Glomerular visceral epithelial cell (primary cell): ENCODE measurements around the gene LTF.
"Not testable (repeated sequence)": the region's sequence is repeated elsewhere in the genome, so short reads cannot be mapped to it uniquely, and the experiment has no call there.

ENCODE experiments used
- DNase-seq: peaks from one replicate; pipeline ENCODE4 v3.0.0-alpha.2; 2016; ENCODE audit errors: extremely low spot score

LTF gene

GRCh38 chr3:46464326-46465195 is at the start of gene LTF:
LTF (minus strand) TSS chr3:46464905; CDS start chr3:46464867, 38 bp downstream.
- no peak for DNase-seq

GRCh38 chr3:46512191-46512749 is 47.6 kb upstream of the LTF start:
- DNase-seq, result no peak

DNA sequence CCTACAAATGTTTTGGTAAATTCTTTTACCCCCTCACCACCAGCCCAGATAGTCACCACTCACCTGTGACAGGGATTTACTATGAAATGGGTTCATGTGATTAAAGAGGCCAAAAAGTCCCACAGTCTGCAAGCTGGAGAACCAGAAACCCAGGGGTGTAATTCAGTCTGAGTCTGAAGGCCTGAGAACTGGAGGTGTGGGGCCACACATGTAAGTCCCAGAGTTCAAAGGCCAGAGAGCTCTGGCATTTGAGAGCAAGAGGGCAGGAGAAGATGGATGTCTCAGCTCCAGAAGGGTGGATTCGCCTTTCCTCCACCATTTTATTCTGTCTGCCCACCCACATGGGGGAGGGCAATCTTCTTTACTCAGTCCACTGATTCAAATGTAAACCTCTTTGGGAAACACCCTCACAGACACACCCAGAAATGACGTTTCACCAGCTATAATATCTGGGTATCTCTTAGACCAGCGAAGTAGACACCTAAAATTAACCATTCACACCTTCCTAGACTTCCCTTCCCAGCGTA is 45.0 kb upstream of the LTF start:
- DNase-seq, result no peak

DNA sequence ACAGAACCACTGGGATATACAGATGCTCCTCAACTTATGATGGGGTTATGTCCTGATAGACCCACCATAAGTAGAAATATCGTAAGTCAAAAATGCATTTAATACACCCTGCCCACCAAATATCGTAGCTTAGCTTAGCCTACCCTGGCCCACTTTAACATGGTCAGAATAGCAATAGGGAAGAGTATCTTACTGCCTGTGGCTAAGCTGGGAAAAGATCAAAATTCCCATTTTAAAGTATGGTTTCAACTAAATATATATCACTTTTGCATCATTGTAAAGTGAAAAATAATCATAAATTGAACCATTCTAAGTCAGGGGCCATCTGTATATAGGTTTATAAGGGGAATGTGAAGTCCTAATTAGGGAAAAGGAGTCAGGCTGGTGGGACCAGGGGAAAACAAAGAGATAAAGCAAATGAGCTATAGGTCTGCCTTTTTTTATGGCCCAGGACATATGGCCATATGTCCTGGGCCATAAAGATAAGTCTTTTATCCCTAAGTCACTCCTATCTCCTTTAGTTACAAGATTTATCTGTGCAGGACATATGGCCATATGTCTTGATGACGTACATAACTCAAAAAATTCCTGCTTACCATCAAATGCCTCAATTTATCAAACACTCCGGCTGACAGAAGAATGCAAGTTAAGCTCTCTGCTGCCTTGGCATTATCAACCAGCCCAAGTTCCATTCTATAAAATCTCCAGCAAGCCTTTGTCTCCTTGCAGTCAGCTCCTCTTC is 44.3 kb upstream of the LTF start:
- DNase-seq, result no peak

- no peak for DNase-seq
Measured at GRCh38 chr3:46506526-46506925, 41.8 kb upstream of the LTF start.

DNA sequence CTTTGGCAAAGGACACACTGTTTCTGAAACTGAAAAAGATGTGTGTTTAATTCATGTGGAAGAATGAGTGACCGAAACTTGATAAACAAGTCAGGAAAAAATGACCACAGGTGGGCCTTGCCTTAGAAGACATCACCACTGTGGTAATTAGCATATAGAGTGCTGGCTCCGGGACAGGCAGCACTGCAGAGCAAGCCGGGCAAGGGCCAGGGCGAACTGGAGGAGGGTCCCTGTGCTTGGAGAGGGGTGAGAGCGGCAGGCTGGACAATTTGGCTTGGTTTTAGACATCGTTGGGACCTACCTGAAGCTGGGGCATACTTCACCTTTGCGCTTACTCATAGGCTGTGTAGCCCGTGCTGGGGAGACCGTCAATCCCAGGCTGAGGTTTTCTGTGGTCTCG is 41.2 kb upstream of the LTF start:
- DNase-seq, result no peak

DNA sequence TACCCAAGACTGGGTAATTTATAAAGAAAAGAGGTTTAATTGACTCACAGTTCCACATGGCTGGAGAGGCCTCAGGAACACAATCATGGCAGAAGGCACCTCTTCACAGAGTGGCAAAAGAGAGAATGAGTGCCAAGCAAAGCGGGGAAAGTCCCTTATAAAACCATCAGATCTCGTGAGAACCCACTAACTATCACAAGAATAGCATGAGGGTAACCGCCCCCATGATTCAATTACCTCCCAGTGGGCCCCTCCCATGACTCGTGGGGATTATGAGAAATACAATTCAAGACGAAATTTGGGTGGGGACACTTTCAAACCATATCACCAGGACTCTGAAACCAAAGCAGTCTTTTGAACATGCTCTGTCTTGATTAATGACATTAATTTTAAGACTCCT is 40.1 kb upstream of the LTF start:
- DNase-seq, result no peak

- DNase-seq, result no peak
Measured at GRCh38 chr3:46503200-46503874, 38.6 kb upstream of the LTF start.

DNA sequence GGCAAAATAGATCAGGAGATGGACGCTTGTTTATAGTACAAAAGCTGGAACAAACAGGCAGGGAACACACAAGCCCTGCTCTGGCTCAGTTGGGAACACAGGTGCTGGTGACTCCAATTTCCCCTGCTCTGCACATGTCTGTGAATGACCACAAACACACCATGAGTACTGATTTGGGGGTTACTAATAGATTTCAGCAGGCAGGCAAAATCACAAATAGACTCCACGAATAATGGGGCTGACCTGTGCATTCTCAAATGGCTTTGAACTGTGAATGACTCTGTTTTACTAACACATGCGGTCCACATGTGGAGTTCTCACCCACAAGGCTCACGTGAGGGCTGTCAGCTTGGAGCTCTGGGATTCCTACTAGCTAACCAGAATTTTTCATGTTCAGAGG is 37.0 kb upstream of the LTF start:
- no peak for DNase-seq

GRCh38 chr3:46500656-46501635 is 36.2 kb upstream of the LTF start:
- DNase-seq, result no peak

DNA sequence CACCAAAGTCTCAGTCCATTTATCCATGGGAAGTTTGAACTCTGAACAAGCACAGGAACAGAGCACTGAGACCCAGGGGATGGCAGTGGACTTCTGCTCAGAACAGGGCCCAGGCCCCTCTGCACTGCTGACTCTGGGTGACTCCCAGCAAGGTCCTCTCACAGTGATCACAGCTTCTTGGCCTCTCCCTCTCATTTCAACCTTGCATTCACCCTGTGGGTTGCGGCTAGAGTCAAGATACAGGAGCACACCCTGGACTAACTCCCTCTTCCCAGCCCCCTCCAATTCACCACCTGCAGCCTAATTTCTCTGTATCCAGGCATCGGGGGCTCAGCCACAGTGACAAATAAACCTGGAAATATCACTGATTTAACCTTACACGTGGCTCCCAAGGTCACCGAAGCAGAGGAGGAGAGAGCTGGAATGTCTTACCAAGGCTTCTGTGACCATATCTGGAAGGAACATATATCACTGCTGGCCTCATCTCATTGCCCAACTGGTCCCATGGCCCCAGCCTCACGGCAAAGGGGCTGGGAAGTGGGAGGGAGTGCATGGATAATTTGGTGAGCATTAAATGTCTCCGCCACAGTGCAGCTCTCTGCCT is 34.3 kb upstream of the LTF start:
- DNase-seq, result no peak

DNA sequence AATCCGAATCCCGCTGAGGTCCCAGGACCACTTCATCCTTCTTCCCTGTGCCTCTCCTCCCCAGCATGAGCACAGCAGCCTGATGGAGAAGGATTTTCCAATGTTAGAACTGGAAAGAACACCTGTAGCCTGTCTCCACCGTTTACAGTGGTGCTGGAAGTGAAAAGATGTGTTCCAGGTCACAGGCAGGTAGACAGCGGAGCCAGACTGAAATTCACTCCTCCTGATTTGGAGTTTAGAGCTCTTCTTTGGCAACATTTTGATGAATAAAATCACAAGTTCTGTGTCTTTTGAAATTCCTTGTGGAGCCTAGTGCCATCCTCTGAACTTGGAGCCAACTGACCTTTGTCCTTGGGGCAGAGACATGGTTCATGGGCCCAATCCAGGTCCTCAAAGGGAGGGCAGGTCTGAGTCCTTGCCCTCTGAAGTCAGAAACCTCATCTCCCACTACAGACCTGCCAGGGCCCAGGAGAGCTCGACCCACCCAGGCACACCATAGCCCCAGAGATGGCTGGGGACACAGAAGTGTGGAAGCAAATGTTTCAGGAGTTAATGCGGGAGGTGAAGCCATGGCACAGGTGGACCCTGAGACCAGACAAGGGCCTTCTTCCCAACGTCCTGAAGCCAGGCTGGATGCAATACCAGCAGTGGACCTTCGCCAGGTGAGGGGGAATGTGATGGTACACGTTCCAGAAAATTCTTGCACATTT is 33.0 kb upstream of the LTF start, which contains the start of gene RTP3:
TSS of gene RTP3 (plus strand) at position 421 of the 710 bp plus-strand sequence. CDS start at position 508, 87 bp downstream.
- no peak for DNase-seq

GRCh38 chr3:46496746-46497555 is 32.2 kb upstream of the LTF start:
- DNase-seq, result no peak

DNA sequence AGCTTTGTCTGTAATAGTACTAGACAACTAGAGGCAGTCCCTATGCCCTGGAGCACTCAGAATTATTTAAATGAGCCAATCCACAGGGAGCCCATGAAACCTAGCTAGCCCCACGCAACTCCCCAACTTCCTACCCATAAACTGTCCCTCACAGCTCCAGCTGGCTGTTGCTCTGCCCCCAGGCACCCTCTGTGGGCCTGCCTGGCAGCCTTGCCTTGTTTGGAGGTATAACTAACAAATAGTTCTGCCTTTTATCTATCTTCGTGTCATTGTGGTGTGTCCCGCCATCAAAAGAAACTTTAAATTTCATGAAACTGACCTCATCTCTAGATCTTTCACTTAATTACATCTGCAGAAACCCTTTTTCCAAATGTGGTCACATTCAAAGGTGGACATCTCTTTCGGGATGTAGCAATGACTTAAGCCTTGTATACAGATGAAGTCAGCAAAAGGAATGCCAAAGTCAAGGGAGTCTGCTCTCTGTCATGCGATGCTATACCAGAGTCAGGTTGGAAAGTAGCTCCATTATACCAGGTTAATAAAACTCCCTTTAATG is 31.3 kb upstream of the LTF start:
- DNase-seq, result no peak

- DNase-seq, result not testable (repeated sequence)
Measured at GRCh38 chr3:46494491-46494890, 29.8 kb upstream of the LTF start.

DNA sequence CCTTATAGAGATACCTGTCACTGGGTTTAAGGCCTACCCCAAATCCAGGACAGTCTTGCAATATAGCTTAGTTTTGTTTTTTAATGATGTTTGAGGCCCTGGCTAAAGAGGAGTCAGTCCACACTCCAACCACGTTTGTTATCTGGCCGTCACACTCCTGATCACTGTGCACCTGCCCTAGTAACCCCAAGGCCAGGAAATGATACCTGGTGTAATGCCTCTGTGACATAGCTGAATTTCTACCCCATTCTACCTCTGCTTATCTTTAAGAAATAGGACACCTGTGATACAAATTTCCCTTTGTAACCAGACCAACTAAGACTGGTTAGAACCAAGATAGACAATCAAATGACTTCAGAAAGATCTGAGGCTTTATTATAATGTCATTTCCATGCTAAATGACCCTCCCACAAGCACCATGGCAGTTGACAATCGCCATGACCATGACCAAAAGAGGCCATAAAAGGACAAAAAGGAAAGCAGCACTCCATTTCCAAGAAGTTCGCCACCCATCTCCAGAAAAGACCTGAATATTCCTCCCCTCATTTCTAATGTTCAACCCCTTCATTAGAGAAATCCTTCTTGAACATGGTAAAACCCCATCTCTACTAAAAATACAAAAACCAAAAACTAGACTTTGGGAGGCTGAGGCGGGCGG is 28.3 kb upstream of the LTF start:
- no peak for DNase-seq
